Left lobe of liver (tissue), 2 donors: Measurements from ENCODE around the gene NOTCH1. TPM values are rescaled to one million over a fixed set of nuclear protein-coding genes. Genes with fewer than 3 reads are reported as not detected.

Experiments used
- ATAC-seq: fragments of 200-7000 bp; cut with Tn5 transposase; one replicate; pipeline ENCODE4 v1.9.1; 2020; ENCODE audit warnings: mild to moderate bottlenecking, moderate library complexity
- DNase-seq: peaks from one replicate; pipeline ENCODE4 v3.0.0-alpha.2; 2020; ENCODE audit warnings: low spot score
- total RNA-seq: library from RNA; stranded (reverse); gene quantifications from one replicate; pipeline ENCODE4 v1.2.1, GENCODE V29; 2021
- donor health status: DM: no; HTN: no; CAD: no; lungs with moderate emphysema.
- donor health status: DM: no; HTN: yes; CAD: no.

NOTCH1 gene
- total RNA-seq, 1 donor from 2014 or later: 31.9 TPM

- DNase-seq (no peak), ATAC-seq (peak; percentile 36)
These were observed 52.8 kb downstream of the NOTCH1 start for GRCh38 chr9:136492978-136493522.

GRCh38 chr9:136489731-136490130, 56.1 kb downstream of the NOTCH1 start:
- no peak for ATAC-seq
- peak; percentile 47 for DNase-seq

GRCh38 chr9:136488247-136489214, 57.3 kb downstream of the NOTCH1 start:
- peak; percentile 62 for ATAC-seq
- DNase-seq: peak; percentile 87

GRCh38 chr9:136487672-136488071, 58.2 kb downstream of the NOTCH1 start:
- DNase-seq (peak; percentile 43), ATAC-seq (no peak)

GRCh38 chr9:136486823-136487620, 58.8 kb downstream of the NOTCH1 start:
- DNase-seq: peak; percentile 42
- no peak for ATAC-seq

GRCh38 chr9:136486131-136486530, 59.7 kb downstream of the NOTCH1 start:
- ATAC-seq (no peak), DNase-seq (peak; percentile 49)

GRCh38 chr9:136485049-136486045, 60.5 kb downstream of the NOTCH1 start:
- peak; percentile 95 for DNase-seq
- peak; percentile 52 for ATAC-seq

- ATAC-seq: peak; percentile 22
- DNase-seq: peak; percentile 78
These were observed 61.4 kb downstream of the NOTCH1 start for GRCh38 chr9:136484153-136485048.

- ATAC-seq (peak; percentile 47), DNase-seq (peak; percentile 95)
These were observed 62.2 kb downstream of the NOTCH1 start for GRCh38 chr9:136483589-136484152.

GRCh38 chr9:136482793-136483588, 62.9 kb downstream of the NOTCH1 start, which contains the start of gene SEC16A:
SEC16A (minus strand) TSS chr9:136483040; CDS start chr9:136477615, 5,425 bp downstream.
- ATAC-seq (peak; percentile 68), DNase-seq (peak; percentile 100)

- no peak for ATAC-seq
- no peak for DNase-seq
These were observed 63.6 kb downstream of the NOTCH1 start for GRCh38 chr9:136482046-136482792.

- no peak for ATAC-seq
These were observed 64.3 kb downstream of the NOTCH1 start for GRCh38 chr9:136481558-136481957.

GRCh38 chr9:136476369-136477150, 69.3 kb downstream of the NOTCH1 start:
- ATAC-seq (no peak), DNase-seq (no peak)

More at GRCh38 chr9:136481558-136481957, 64.3 kb downstream of the NOTCH1 start:
- DNase-seq: no peak

- DNase-seq (no peak), ATAC-seq (no peak)
These were observed 70.6 kb downstream of the NOTCH1 start for GRCh38 chr9:136474974-136475865.

GRCh38 chr9:136474021-136474640, 71.7 kb downstream of the NOTCH1 start:
- no peak for ATAC-seq
- DNase-seq: no peak
